Measurements from ENCODE around the gene DYNLL1. TPM values are rescaled to one million over a fixed set of nuclear protein-coding genes. Genes with fewer than 3 reads are reported as not detected.
"Not testable (repeated sequence)": the region's sequence is repeated elsewhere in the genome, so short reads cannot be mapped to it uniquely, and the experiment has no call there.

Gene DYNLL1
- total RNA-seq, 1 donor from 2014 or later: 335 TPM

DNA sequence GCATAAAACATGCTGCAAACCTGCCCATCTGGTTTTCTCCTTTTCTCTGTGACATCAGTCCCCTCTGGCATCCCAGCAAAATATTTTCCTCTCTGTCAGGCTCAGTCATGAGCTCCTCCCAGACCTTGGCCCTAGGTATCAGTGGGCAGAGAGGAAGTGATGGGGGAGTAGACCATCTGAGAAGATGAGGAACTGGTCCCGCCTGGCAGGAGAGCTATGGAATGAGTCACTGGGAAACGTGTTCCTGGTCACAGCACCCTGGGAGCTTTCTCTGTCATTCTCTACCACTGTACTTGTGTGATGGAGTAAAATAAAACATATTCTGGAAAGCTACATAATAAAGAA lies 21.3 kb upstream of the DYNLL1 start:
- DNase-seq (ENCODE audit: low read depth, low spot score): no peak

DNA sequence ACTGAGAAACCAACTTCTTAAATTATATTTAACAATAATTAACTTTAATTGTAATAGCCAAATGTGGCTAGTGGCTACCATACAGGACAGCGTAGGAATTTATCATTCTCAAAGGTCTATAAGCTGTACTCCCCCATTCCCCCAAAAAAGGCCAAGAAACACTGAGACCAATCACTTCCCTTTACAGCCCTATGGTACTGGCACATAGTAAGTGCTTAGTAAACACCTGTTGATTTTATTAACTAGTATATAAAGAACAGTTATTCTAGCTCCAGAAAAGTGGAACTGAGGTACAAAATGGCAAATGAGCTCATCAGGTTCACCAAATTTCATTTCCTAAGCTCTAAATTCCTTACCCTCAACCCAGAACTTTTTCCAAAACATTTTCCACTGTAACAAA lies 20.3 kb upstream of the DYNLL1 start:
- DNase-seq (ENCODE audit: low read depth, low spot score): no peak

DNA sequence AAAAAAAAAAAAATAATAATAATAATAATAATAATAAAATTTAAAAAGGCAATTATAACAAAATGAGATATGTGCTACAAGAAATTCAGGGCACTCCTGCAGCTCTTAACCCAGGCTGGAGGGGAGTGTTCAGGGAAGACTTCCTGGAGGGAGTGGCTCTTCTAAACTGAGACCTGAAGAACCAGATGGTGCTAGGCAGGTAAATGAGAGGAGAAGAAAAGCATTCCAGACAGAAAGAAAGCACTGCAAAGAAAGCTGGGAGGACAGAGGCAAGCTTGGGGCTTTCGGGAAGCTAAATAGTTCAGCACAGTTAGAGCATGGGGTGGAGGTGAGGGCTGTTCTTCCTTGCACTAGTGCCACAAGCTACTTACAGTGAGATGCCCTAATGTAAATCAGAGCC lies 16.5 kb upstream of the DYNLL1 start:
- no peak for DNase-seq (ENCODE audit: low read depth, low spot score)

DNA sequence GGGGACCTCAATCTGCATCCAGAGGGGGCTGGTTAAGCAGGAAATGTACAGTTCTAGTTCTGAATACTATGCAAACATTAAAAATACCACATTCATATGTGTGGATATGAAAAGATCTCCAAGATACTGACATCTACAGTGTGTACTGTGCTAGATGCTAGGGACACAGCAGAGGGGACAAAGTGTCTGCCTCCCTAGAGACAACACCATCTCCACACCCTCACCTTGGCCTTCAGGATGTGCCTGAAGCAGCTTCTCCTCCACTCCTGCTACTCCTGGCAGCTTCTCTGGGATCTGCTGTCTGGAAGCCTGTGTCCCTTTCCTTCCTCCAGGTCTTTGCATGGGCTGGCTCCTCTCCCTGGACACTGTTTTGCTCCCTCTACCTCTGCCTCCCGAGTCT lies 15.7 kb upstream of the DYNLL1 start:
- DNase-seq (ENCODE audit: low read depth, low spot score): no peak

- DNase-seq (ENCODE audit: low read depth, low spot score): no peak
Observed at GRCh38 chr12:120481022-120481767, 14.7 kb upstream of the DYNLL1 start.

DNA sequence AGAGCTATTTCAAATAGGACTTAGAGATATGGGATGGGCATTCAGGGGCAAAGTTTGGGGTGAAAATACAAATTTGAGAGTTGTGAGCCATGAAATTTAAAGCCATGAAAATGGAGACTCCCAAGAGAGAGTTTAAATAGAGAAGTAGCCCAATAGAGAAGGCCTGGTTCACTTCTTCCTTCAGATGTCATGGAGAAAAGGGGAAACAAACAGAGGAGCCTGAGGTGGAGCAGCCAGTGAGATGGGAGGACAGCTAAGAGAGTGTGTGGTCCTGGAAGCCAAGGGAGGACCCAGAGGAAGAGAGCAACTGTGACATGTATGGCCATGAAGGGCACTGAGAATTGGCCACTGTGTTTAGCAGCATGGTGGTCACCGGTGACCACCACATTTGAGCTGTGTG lies 12.3 kb upstream of the DYNLL1 start:
- no peak for DNase-seq (ENCODE audit: low read depth, low spot score)

DNA sequence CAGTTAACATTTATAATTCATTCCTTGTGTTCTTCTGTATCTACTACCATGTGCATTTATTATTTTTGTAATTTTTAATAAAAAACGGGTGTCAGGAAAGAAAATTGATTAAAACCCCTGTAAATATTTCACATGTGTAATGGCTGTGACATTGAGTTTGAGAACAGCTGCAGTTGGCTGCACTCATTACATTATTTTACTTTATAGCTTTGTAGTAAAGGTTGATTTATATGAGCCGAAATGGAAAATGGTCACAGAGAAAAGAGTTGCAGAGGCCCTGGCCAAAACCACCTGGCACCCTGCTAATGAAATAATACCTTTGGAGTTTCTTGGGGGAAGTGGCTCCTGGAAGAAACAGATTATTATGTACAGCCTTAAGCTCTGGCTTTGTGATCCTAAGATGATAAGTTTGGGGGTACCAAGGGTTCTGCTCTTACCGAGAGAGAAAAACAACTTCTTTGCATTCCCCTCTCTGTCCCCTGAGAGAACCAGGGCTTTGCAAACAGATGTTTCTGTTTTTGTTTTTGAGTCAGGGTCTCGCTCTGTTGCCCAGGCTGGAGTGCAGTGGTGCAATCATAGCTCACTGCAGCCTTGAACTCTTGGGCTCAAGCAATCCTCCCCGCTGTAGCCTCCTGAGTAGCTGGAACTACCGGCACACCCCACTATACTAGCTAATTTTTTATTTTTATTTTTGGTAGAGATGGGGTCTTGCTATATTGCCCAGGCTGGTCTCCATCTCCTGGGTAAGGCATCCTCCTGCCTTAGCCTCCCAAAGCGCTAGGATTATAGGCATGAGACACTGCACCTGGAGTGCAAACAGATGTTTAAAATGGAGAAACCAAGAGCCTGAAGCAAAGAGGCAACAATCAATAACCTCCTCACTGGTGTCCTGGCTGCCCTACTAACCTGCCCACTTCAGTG lies 9.7 kb upstream of the DYNLL1 start:
- no peak for DNase-seq (ENCODE audit: low read depth, low spot score)

- DNase-seq (ENCODE audit: low read depth, low spot score): not testable (repeated sequence)
Observed at GRCh38 chr12:120487552-120487951, 8.4 kb upstream of the DYNLL1 start.

DNA sequence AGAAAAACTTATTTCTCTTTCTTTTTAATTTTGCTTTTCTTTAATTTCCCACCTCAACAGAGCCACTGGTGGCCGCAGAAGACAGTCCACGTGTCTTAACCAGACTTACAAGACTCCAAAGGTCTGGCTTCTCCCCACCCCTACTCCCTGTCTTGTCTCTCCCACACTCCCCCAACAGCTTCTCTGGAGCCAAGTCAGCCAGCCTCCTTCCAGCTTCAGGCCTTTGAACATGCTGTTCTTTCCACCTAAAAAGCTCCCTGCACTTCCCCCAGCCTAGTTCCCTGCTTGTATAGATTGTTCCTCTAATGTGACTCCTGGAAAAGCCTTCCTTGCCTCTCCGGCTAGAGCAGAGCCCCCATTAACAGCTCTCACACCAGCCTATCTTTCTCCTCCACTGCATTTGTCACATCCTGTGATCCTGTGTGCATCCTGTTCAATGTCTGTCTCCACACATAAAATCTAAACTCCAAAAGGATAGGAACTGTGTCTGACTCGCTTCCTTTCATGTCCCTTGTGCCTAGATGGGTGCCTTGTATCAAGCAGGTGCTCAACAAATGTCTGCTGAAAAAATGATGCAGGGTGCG lies 7.8 kb upstream of the DYNLL1 start:
- DNase-seq (ENCODE audit: low read depth, low spot score): no peak

- no peak for DNase-seq (ENCODE audit: low read depth, low spot score)
Observed at GRCh38 chr12:120489018-120489417, 6.9 kb upstream of the DYNLL1 start.

DNA sequence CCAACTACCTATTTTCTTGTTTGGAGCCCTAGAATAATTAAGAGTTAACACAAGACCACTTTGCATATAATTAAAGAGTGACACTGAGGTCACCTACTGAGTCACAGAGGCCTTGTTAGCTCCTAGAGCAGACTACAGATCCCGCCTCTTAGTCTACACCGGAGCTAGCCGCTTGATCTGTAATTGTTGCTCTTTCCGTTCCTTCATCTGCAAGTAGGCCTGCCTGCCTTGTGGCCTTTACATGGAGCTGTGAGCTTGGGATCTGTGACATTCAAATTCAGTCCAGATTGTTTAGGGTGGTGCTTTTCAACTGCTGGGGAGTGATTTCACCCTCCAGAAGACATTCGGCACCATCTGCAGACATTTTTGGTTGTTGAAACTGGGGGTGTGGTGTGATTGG lies 5.6 kb upstream of the DYNLL1 start:
- DNase-seq (ENCODE audit: low read depth, low spot score): no peak

GRCh38 chr12:120490833-120491512 lies 4.9 kb upstream of the DYNLL1 start:
- DNase-seq (ENCODE audit: low read depth, low spot score): no peak

GRCh38 chr12:120495186-120495730 lies 655 bp upstream of the DYNLL1 start:
- no peak for DNase-seq (ENCODE audit: low read depth, low spot score)

DNA sequence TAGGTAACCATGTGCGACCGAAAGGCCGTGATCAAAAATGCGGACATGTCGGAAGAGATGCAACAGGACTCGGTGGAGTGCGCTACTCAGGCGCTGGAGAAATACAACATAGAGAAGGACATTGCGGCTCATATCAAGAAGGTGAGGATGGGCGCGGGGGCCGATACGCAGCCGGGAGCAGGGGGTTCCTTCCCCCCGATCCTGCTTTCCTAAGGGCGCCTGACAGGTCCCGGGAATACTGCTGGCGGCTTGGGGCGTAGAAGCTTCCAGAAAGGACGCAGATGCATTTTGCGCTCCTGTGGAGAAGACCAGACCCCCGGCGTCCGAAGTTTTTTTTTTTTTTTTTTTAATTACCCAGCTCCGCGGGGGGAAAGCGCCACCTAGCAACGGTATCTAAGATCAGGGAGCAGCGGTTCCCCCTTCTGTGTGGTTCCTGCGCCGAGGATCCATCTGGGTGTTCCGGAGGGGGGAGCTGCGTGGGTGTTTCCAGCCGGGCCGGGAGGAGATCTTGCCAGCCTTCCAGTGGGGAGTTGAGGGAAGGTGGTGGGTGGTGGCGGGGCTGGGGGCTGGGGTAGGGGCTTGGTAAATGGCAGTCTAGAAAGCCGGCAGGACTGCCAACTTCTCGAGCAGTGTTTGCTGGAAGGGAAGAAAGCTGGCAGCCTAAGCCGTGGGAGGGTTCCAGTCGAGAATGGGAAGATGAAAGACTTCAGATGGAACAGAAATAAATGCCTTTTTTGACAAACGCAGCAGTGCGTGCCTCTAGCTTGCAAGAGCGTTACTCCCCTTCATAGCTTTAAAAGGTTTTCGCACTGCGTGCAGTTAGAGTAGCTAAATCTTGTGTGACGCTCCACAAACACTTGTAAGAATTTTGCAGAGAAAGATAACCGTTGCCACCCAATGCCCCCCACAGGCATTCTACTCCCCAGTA lies 764 bp downstream of the DYNLL1 start:
- DNase-seq (ENCODE audit: low read depth, low spot score): no peak

DNA sequence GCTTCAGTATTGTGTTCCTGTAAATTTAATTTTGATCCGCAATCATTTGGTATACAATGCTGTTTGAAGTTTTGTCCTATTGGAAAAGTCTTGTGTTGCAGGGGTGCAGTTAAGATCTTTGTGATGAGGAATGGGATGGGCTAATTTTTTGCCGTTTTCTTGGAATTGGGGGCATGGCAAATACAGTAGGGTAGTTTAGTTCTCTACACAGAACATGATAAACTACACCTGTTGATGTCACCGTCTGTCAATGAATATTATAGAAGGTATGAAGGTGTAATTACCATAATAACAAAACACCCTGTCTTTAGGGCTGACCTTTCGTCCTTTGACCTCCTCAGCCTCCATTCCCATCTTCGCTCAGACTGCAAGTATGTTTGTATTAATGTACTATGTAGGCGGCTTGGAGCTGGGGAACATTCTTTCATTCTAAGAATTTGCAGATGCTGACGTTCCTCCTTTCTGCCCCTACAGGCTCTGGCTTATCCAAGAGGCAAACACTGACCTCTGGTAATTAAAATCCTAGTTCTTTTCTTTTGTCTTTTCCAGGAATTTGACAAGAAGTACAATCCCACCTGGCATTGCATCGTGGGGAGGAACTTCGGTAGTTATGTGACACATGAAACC lies 1.7 kb downstream of the DYNLL1 start:
- no peak for DNase-seq (ENCODE audit: low read depth, low spot score)

- no peak for DNase-seq (ENCODE audit: low read depth, low spot score)
Observed at GRCh38 chr12:120498870-120499515, 3.1 kb downstream of the DYNLL1 start.

DNA sequence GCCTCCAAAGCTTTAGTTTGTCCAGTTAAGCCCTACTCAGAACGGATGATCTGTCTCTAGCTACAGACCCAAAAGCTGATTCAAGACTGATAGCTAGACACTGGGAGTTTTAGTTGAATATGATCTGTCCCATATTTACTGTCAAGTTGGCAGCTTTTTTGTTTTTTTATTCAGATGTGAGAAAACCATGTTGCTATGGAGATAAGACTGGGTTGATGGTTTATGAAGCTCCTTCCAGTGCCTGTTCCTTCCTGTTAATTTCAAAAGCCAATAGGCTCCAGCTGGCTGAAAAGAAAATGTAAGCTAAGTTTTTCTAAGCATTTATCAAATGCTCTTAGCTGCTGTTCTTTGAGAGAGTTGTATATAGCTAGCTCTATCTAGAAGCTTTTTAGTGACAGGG lies 4.7 kb downstream of the DYNLL1 start:
- DNase-seq (ENCODE audit: low read depth, low spot score): peak; percentile 11

- no peak for DNase-seq (ENCODE audit: low read depth, low spot score)
Observed at GRCh38 chr12:120504587-120504986, 8.7 kb downstream of the DYNLL1 start.

GRCh38 chr12:120508537-120508936 lies 12.6 kb downstream of the DYNLL1 start:
- no peak for DNase-seq (ENCODE audit: low read depth, low spot score)

All from pulmonary artery endothelial cell (primary cell).